GM18507 (cell line): ENCODE data around the gene OSBPL10.
"Not testable (repeated sequence)": the region's sequence is repeated elsewhere in the genome, so short reads cannot be mapped to it uniquely, and the experiment has no call there.

Source experiments
- DNase-seq: peaks from one replicate; pipeline ENCODE4 v3.0.0; 2011; ENCODE audit warnings: low read depth; ENCODE audit not compliant: insufficient read length; ENCODE audit errors: extremely low spot score
- FAIRE-seq: peaks from 2 replicates; lab custom pipeline; 2011; peaks lifted over from hg19 to GRCh38; lab: Jason Lieb, UNC

OSBPL10 gene

DNA sequence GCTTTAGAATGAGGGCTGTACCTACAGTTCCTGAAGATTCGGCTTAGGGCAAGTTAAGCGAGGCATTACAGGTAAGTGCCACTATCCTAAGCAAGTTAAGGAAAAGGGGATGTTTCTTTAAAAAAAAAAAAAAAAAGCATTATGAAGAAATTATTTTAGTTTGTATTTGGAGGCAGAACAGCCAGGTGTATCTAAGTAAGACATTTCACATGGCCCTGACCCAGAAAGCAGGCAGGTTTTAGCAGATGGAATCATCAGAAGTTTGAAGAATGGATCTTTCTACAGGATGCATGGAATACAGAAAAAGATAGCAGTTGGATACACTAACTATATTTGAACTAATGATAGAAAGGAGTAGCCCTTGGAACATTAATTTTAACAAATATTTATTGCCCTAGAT, 105.6 kb downstream of the OSBPL10 start:
- DNase-seq (no peak), FAIRE-seq (no peak)

- FAIRE-seq (no peak), DNase-seq (no peak)
Measured at GRCh38 chr3:31873254-31873820, 107.7 kb downstream of the OSBPL10 start.

GRCh38 chr3:31871939-31872507, 109.0 kb downstream of the OSBPL10 start:
- DNase-seq (no peak), FAIRE-seq (no peak)

DNA sequence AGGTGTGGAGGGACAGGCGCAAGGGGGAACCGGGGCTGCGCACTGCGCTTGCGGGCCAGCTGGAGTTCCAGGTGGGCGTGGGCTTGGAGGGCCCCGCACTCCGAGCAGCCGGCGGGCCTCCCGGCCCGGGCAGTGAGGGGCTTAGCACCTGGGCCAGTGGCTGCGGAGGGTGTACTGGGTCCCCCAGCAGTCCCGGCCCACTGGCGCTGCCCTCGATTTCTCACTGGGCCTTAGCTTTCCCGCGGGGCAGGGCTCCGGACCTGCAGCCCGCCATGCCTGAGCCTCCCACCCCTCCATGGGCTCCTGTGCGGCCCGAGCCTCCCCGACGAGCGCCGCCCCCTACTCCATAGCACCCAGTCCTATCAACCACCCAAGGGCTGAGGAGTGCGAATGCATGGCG, 111.0 kb downstream of the OSBPL10 start:
- DNase-seq, FAIRE-seq: not testable (repeated sequence)

DNA sequence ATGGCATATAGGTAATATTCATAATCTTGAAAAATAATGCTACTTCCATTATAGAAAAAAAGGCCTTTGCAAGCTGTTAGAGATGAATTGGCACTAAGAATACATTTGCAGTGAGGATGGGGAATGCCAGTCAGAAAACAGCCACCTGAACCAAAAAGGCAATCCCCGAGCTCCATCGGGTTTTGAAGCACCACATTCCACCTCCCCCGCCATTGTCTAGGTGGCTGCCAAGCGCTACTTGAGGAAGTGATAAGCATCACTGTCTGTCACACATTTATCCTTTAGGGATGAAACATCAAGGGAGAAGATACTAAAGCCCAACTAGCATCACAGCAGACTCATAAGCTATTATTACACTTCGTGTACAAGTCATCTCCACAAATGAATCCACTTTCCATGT, 112.8 kb downstream of the OSBPL10 start:
- no peak for DNase-seq
- FAIRE-seq, result no peak

DNA sequence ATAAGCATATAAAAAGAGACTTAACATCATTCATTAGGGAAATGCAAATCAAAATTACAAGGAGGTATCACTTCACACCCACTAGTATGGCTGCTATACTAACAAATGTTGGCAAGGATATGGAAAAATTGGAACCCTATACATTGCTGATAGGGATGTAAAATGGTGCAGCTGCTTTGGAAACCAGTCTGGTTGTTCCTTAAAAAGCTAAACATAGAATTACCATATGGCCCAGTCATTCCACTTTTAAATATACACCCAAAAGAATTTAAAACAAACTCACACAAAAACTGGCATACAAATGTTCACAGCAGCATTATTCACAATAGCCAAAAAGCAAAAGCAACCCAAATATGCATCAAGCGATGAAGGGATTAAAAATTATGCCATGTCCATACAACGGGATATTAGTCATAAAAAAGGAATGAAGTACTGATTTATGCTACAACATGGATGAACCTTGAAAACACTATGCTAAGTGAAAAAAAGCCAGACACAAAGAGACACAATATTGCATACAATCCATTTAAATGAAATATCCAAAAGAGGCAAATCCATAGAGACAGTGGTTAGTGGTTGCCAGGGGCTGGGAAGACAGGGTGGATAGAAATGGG, 118.3 kb downstream of the OSBPL10 start:
- DNase-seq (no peak), FAIRE-seq (no peak)

- no peak for DNase-seq
- no peak for FAIRE-seq
Measured at GRCh38 chr3:31861826-31862225, 119.2 kb downstream of the OSBPL10 start.

DNA sequence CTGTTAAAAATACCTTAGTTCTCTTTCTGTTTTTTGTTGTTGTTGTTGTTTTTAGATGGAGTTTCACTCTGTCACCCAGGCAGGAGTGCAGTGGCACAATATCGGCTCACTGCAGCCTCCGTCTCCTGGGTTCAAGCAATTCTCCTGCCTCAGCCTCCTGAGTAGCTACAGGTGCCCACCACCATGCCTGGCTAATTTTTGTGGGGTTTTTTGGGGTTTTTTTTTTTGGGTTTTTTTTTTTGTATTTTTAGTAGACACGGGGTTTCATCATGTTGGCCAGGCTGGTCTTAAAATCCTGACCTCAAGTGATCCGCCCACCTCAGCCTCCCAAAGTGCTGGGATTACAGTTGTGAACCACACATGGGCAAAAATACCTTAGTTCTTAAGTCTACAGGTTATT, 120.4 kb downstream of the OSBPL10 start:
- FAIRE-seq, DNase-seq: not testable (repeated sequence)

DNA sequence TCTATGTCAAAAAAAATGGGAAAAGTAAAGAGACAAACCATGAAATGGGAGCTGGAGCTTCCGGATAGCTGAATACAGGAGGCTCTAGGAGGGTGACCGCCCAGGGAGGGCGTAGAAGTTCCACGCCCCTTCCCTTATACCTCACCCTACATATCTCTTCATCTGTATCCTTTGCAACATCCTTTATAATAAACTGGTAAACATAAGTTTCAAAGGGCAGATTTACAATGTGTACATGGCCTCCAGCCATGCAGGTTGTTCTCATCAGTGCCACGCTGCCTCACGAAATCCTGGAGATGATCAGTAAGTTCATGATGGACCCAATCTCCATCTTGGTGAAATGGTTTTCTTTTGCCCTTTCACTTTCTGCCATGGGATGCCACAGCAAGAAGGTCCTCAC, 121.8 kb downstream of the OSBPL10 start:
- DNase-seq, result no peak
- no peak for FAIRE-seq

DNA sequence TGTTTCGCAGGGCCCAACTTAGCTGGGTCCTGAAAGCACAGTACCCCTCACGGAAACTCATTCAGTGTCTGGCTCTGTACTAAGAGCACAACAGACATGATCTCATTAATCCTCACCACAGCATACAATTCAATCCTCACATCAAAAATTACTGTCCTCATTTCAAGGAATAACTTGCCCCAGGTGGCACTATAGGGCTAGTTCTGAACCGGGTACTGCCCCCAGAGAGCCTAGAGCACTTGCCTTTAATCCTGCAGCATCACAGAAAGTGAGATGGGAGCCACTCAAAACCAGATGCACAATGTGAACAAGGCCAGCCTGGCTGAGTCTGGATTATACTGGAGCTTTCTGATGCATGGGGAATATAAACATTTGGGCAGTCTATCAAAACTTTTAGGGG, 122.6 kb downstream of the OSBPL10 start:
- FAIRE-seq, result no peak
- DNase-seq, result no peak

DNA sequence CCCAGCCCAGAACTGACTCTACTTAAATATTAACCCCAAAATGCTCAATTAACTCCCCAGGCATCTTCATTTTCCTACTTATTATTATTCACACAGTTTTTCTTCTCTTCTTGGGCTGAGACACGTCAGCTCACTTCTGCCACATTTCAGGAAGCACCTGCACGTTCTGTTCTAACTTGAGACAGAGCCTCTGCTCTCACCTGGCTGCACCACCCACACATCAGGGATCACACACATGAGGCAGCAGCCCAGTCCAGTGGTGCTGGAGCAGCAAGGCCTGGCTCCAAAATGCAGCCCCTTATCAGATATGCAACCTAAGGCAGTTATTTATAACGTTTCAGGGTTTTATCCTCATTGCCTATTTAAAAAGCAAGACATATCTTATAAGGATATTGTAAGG, 127.5 kb downstream of the OSBPL10 start:
- no peak for FAIRE-seq

DNA sequence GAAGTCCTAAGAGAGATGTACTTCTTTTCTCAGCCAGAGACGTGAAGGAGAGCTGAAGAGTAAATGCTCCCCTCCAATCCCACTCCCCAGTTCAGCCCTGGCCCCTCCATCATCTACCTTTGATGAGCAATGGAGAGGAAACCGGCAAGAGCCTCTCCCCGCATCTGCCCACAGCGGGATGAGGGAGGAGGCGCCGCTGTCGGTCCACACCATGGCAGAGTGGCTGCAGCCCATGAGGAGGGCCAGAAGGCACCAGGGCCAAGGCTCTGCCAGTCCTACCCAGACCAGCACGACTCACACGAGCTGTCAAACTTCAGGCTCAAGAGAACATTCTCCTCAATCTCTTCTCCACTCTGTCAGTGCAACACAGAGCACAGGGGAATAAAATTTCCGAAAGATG, 129.8 kb downstream of the OSBPL10 start:
- FAIRE-seq, result no peak
- DNase-seq, result no peak

More for the DNA sequence above, 127.5 kb downstream of the OSBPL10 start:
- DNase-seq, result no peak

- no peak for FAIRE-seq
- DNase-seq, result no peak
Measured at GRCh38 chr3:31848911-31849310, 132.2 kb downstream of the OSBPL10 start.

DNA sequence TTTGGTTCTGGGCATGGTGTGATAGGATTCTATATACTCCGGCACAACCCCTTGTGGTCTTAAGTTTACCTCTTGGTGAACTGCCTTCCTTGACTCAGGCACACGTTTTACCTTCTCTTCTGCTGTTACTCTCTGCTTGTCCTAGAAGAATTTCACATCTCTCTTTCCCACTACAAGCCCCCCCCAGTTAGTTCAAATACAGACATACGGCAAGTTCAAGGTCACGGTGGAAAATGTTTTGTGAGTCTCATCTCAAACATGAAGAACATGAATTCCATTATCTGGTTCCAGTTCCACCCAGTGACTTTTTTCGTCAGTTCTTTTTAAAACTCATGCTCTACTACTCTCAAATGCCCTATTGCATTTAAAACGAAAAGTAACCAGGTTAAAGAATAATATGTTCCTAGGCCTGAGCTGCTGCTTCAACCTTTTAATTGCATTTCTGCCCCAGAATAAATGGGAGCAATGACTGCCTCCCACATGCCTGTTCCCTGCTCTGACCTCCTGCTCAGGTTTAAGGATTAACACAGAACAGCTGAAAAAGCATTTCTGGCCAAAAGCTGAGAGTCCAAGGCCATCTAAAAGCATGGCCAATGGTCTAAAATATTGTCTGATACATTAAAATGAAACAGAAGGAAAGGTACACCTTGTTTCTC, 132.8 kb downstream of the OSBPL10 start:
- DNase-seq (no peak), FAIRE-seq (no peak)

- DNase-seq, result no peak
- FAIRE-seq, result no peak
Measured at GRCh38 chr3:31847760-31848159, 133.3 kb downstream of the OSBPL10 start.

DNA sequence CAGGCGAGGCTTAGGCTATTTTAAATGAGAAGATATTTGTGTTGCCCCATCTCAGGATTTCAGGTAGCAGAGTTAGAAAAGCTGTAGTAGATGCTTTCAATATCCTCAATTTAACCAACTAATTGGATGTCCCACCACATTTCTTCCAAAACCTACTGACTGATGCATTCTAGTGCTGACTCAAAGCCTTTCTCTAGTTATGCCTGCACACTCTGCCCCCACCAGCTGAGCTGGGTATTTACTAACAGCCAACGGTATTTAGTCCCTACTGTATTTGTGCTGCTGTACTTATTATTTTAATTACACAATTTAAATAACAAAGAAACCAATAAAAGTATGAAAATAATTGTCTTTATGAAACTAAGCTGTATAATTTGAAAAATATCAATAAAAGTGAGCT, 139.5 kb downstream of the OSBPL10 start:
- no peak for FAIRE-seq

GRCh38 chr3:31840252-31840651, 140.8 kb downstream of the OSBPL10 start:
- FAIRE-seq, result no peak
- no peak for DNase-seq

More for the DNA sequence above, 139.5 kb downstream of the OSBPL10 start:
- DNase-seq, result no peak

DNA sequence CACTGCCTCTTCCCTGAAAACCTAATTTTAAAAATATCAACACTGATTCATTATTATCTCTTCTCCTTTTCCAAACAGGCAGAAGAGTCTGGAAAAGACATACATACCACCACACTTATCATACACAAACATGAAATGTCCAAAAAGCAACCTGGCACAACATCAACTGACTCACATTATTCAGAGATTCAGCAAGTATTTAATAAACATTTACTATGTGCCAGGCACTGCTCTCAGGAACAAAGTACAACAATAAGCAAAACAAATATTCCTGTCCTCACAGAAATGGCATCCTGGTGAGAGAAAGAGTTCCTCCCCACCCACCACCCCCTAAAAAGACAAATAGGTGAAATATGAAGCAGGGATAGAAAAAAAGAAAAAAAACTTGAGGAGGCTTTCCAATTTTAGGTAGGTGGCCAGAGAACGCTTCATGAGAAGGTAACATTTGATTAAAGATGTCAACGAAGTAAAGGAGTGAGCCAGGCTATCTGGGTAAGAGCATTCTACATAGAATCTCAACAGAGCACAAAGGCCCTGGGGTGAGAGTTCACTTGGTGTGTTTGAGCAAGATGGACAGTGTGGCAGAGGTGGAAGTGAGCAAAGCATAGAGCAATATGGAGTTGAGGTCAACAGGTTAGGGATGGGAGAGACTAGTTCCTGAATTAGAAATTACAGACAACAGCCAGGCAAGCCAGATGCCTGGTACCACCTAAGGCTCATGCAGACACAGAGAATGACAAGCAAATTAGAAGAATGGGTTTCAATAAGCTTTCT, 141.7 kb downstream of the OSBPL10 start:
- no peak for FAIRE-seq
- no peak for DNase-seq

GRCh38 chr3:31836131-31837075, 144.7 kb downstream of the OSBPL10 start:
- no peak for FAIRE-seq
- DNase-seq, result no peak
